ENCODE results near the gene BIRC6. TPM values are rescaled to one million over a fixed set of nuclear protein-coding genes. Genes with fewer than 3 reads are reported as not detected.

BIRC6 gene
- total RNA-seq, 1 experiment from 2014 or later = 69.6 TPM

DNA sequence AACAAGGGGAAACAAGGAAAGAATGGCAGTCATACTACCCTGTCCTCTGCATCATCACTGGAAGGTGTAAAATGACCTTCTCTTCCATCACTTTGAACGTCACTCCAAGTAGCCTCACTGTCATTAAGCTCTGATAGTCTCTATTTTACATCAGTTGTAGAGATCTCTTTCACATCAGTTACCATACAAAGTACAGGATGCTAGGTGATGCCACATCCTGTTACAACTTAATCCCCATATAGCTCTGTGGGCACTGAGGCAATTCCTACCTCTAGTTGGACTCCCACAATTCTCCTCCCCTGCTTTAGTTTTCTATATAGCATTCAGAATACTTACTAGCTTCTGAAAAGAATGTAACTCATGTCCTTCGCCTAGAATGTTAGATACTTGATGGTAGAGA is 215.9 kb downstream of the BIRC6 start:
- no TSS peak for BruUV-seq (replicated peaks)
- Mint-ChIP-seq H3K4me1 (ENCODE audit: insufficient read depth, unreplicated experiment) (no peaks in the 10 kb centered on the region), H3K4me3 (ENCODE audit: unreplicated experiment) (no peak overlapping the region), H3K27ac (ENCODE audit: low read depth, unreplicated experiment) (no peak overlapping the region), H3K9me3 (ENCODE audit: unreplicated experiment) (no peaks in the 10 kb centered on the region), H3K36me3 (ENCODE audit: insufficient read depth, unreplicated experiment) (peaks cover 42% of the 10 kb centered on the region), H3K27me3 (ENCODE audit: insufficient read depth, unreplicated experiment) (no peaks in the 10 kb centered on the region)
- ChIA-PET POLR2A (interaction anchor here (0.8 kb wide), 1 partner anchor 34 kb away, joined by 3 read pairs; no protein-coding TSS in a partner anchor), CTCF (interaction anchor here (0.8 to 0.9 kb wide), 2 partner anchors 14 to 903 kb away, joined by 3 to 4 read pairs; no protein-coding TSS in a partner anchor)
- intact Hi-C loops (cut with micrococcal nuclease) = no loop called here
- TF ChIP-seq, protein P1, sequence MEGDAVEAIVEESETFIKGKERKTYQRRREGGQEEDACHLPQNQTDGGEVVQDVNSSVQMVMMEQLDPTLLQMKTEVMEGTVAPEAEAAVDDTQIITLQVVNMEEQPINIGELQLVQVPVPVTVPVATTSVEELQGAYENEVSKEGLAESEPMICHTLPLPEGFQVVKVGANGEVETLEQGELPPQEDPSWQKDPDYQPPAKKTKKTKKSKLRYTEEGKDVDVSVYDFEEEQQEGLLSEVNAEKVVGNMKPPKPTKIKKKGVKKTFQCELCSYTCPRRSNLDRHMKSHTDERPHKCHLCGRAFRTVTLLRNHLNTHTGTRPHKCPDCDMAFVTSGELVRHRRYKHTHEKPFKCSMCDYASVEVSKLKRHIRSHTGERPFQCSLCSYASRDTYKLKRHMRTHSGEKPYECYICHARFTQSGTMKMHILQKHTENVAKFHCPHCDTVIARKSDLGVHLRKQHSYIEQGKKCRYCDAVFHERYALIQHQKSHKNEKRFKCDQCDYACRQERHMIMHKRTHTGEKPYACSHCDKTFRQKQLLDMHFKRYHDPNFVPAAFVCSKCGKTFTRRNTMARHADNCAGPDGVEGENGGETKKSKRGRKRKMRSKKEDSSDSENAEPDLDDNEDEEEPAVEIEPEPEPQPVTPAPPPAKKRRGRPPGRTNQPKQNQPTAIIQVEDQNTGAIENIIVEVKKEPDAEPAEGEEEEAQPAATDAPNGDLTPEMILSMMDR (IDR thresholded peaks at IDR 0.05; ENCODE audit: unreplicated experiment) = no peak
- no peak for DNase-seq (ENCODE audit: unreplicated experiment)

DNA sequence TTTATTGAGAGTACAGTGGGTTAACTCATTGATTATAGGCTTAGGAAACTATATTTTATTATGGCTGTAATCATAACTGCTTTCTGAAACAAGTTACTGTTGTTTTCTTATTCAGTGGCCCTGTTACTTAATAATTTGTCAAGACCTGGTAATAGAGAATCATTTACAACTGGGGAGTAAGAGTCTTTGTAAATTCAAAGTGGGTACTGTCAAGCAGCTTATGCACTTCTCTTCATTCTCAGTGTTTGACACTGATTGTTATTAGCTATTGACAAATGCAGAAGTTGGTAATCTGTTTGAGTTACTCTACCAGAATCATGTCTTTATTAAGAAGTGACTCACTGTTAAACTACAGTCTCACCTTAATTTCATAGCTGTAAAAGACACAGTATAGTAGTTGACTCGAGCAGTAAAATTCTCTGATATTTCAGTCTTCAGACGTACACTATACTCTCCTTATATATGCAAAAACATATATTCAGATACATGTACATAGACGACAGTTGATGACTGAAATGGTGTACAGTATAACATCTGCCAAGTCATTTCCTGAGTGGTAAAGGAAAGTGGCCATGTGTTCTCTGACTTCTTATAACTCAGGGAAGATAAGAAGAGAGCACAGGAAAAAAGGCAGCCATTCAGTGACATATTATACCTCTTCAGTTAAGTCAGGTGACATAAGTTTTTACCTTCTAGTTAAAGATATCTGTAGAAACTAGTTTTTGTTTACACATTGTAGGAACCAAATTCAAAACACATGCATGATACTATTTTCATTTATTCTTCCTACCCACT is 235.0 kb downstream of the BIRC6 start:
- TF ChIP-seq, protein P1 (IDR thresholded peaks at IDR 0.05; ENCODE audit: unreplicated experiment) = no peak
- Mint-ChIP-seq H3K4me3 (ENCODE audit: unreplicated experiment) (no peak overlapping the region), H3K27ac (ENCODE audit: low read depth, unreplicated experiment) (no peak overlapping the region), H3K27me3 (ENCODE audit: insufficient read depth, unreplicated experiment) (no peaks in the 10 kb centered on the region), H3K4me1 (ENCODE audit: insufficient read depth, unreplicated experiment) (no peaks in the 10 kb centered on the region), H3K36me3 (ENCODE audit: insufficient read depth, unreplicated experiment) (peaks cover 42% of the 10 kb centered on the region), H3K9me3 (ENCODE audit: unreplicated experiment) (no peaks in the 10 kb centered on the region)
- POLR2A ChIA-PET = no interaction called here
- intact Hi-C loops (cut with micrococcal nuclease) = no loop called here
- BruUV-seq (replicated peaks) = no TSS peak
- CTCF ChIA-PET = no interaction called here
- peak; percentile 2 for DNase-seq (ENCODE audit: unreplicated experiment)

DNA sequence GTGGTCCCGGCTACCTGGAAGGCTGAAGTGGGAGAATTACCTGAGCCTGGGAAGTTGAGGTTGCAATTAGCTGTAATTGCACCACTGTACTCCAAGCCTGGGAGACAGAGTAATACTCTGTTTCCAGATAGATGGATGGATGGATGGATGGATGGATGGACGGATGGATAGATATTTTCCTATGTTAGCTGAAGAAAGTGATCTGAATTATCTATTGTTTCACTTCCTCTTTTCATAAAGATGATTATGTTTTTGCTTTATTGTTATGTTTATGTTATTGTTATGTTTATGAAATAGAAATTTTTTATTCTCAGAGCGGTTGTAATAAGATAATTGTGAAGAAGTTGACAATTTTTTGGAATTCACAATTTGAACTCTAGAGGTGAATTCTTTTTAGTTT is 237.8 kb downstream of the BIRC6 start:
- TF ChIP-seq, protein P1 (IDR thresholded peaks at IDR 0.05; ENCODE audit: unreplicated experiment) = no peak
- intact Hi-C loops (cut with micrococcal nuclease) = no loop called here
- Mint-ChIP-seq H3K27ac (ENCODE audit: low read depth, unreplicated experiment) (no peak overlapping the region), H3K27me3 (ENCODE audit: insufficient read depth, unreplicated experiment) (no peaks in the 10 kb centered on the region), H3K4me1 (ENCODE audit: insufficient read depth, unreplicated experiment) (no peaks in the 10 kb centered on the region), H3K9me3 (ENCODE audit: unreplicated experiment) (no peaks in the 10 kb centered on the region), H3K4me3 (ENCODE audit: unreplicated experiment) (no peak overlapping the region), H3K36me3 (ENCODE audit: insufficient read depth, unreplicated experiment) (peaks cover 43% of the 10 kb centered on the region)
- POLR2A ChIA-PET = no interaction called here
- CTCF ChIA-PET = interaction anchor here (0.6 kb wide), 1 partner anchor 492 kb away, joined by 3 read pairs; no protein-coding TSS in a partner anchor
- BruUV-seq (replicated peaks) = no TSS peak
- DNase-seq (ENCODE audit: unreplicated experiment) = no peak

DNA sequence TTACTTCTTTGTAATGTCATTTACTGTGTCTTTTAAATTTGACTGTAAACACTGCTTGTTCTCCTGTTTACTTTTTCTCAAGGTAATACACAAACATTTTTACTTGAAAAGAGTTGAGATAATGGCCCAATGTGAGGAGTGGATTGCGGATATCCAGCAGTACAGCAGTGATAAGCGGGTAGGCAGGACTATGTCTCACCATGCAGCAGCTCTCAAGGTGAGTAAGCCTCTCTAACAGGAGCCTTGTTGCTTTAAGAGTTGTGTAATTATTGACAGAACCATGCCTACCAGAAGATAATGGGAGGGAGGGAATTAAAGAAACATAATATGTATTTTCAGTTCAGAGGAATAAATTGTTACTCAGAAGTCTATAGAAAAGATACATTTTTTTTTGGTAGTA is 254.5 kb downstream of the BIRC6 start:
- no peaks in the 10 kb centered on the region for H3K4me1 Mint-ChIP-seq (ENCODE audit: insufficient read depth, unreplicated experiment)
- ChIA-PET POLR2A (no interaction called here), CTCF (interaction anchor here (0.7 kb wide), 1 partner anchor 107 kb away, joined by 4 read pairs; no protein-coding TSS in a partner anchor)
- peaks cover 93% of the 10 kb centered on the region for H3K36me3 Mint-ChIP-seq (ENCODE audit: insufficient read depth, unreplicated experiment)
- no peaks in the 10 kb centered on the region for H3K27me3 Mint-ChIP-seq (ENCODE audit: insufficient read depth, unreplicated experiment)
- intact Hi-C loops (cut with micrococcal nuclease) = loop anchor here (5.0 kb wide), 1 partner anchor 59 kb away; no protein-coding TSS in a partner anchor
- no peaks in the 10 kb centered on the region for H3K9me3 Mint-ChIP-seq (ENCODE audit: unreplicated experiment)
- no peak overlapping the region for H3K4me3 Mint-ChIP-seq (ENCODE audit: unreplicated experiment)
- no TSS peak for BruUV-seq (replicated peaks)
- no peak overlapping the region for H3K27ac Mint-ChIP-seq (ENCODE audit: low read depth, unreplicated experiment)
- DNase-seq (ENCODE audit: unreplicated experiment) = no peak
- TF ChIP-seq, protein P1 (IDR thresholded peaks at IDR 0.05; ENCODE audit: unreplicated experiment) = no peak

Measured in MCF 10A (cell line).